ENCODE results near the gene LAMC1. TPM values are rescaled to one million over a fixed set of nuclear protein-coding genes. Genes with fewer than 3 reads are reported as not detected.
A peak's percentile ranks its signal among the peaks of the same experiment; 100 is the strongest.
"Not testable (repeated sequence)": the region's sequence is repeated elsewhere in the genome, so short reads cannot be mapped to it uniquely, and the experiment has no call there.

The LAMC1 gene
- total and polyA plus RNA-seq, 2 donors (not counting 1 experiment from before 2014, with no cell fraction given) = 11.5 to 34.0 TPM

- ChIA-PET POLR2A (no interaction called here), CTCF (interaction anchor here (1.0 to 2.0 kb wide), 4 partner anchors 24 to 111 kb away, joined by 3 to 11 read pairs (median 4); no protein-coding TSS in a partner anchor)
- peak overlapping the region; percentile 45 for H3K4me2 ChIP-seq (replicated peaks; ENCODE audit: low read depth, low read length, poor library complexity, severe bottlenecking)
- H3K9ac ChIP-seq (ENCODE audit: low read length) = peak overlapping the region; percentile 27
- WGBS (ENCODE audit: insufficient coverage) = 23% methylated on average over 2 of the region's 3 CpGs
- H4K20me1 ChIP-seq (ENCODE audit: control insufficient read depth, insufficient read depth, low read length, poor library complexity, severe bottlenecking) = peaks cover 44% of the 10 kb centered on the region
- intact Hi-C loops (cut with micrococcal nuclease) = loop anchor here (1.0 to 5.0 kb wide), 2 partner anchors 49 to 109 kb away; partner anchors contain the start of gene LAMC1
- H3K9me3 ChIP-seq (ENCODE audit: control extremely low read depth in 1 of 3, control insufficient read depth in 2 of 3, insufficient read depth in 1 of 3, low read length in 2 of 3) = no peaks in the 10 kb centered on the region
- peak overlapping the region in 1 of 5 experiments; percentile 11 for H3K4me3 ChIP-seq (ENCODE audit: control extremely low read depth in 1 of 5, extremely low read depth in 1 of 5, insufficient read depth in 1 of 5, low read depth in 2 of 5, low read length in 4 of 5)
- peaks cover 36% of the 10 kb centered on the region for H3K4me1 Mint-ChIP-seq
- H3K27me3 ChIP-seq (replicated peaks in 1 of 4; ENCODE audit: control extremely low read depth in 1 of 4, control insufficient read depth in 3 of 4, insufficient read depth in 4 of 4, low read length in 3 of 4) = peaks cover 0 to 3% (median 0%) of the 10 kb centered on the region in 4 experiments
- peak; percentile 70 for ATAC-seq (ENCODE audit: low read depth)
- peak overlapping the region; percentile 55 for H3K4me3 Mint-ChIP-seq
- H3K9me3 Mint-ChIP-seq (ENCODE audit: insufficient read depth) = peaks cover 3% of the 10 kb centered on the region
- peak; percentile 37 for DNase-seq
- peaks cover 21 to 22% of the 10 kb centered on the region in 2 donors for H3K4me1 ChIP-seq (ENCODE audit: control insufficient read depth in 2 of 2, insufficient read depth in 2 of 2, low read length in 2 of 2)
- no peak overlapping the region for H2AFZ ChIP-seq (ENCODE audit: insufficient read depth, low read depth, low read length, poor library complexity, severe bottlenecking)
- peaks cover 37% of the 10 kb centered on the region for H3K79me2 ChIP-seq (ENCODE audit: control insufficient read depth, insufficient read depth, low read length)
- no peak overlapping the region for H3K27ac ChIP-seq (ENCODE audit: low read length in 2 of 2)
- TF ChIP-seq CTCF (IDR thresholded peaks at IDR 0.05) (no peak), EZH2 (IDR thresholded peaks at IDR 0.05; ENCODE audit: borderline replicate concordance, insufficient read depth, low read depth, low read length, poor library complexity, severe bottlenecking) (no peak)
- H3K27ac Mint-ChIP-seq = peak overlapping the region; percentile 64
- H3K27me3 Mint-ChIP-seq = peaks cover 6% of the 10 kb centered on the region
- H3K36me3 ChIP-seq (replicated peaks in 1 of 2; ENCODE audit: control extremely low read depth in 1 of 2, control insufficient read depth in 1 of 2, extremely low read depth in 1 of 2, insufficient read depth in 2 of 2, low read length in 1 of 2) = no peaks in the 10 kb centered on the region
Observed at GRCh38 chr1:183070923-183071618, 47.9 kb downstream of the LAMC1 start.

- CTCF ChIA-PET = interaction anchor here (1.4 to 2.0 kb wide), 2 partner anchors 48 to 110 kb away, joined by 3 to 11 read pairs; no protein-coding TSS in a partner anchor
- H2AFZ ChIP-seq (ENCODE audit: insufficient read depth, low read depth, low read length, poor library complexity, severe bottlenecking); H3K9me3 ChIP-seq (ENCODE audit: control extremely low read depth in 1 of 3, control insufficient read depth in 2 of 3, insufficient read depth in 1 of 3, low read length in 2 of 3); DNase-seq; ATAC-seq (ENCODE audit: low read depth); H3K9ac ChIP-seq (ENCODE audit: low read length); H3K27me3 ChIP-seq (replicated peaks in 1 of 4; ENCODE audit: control extremely low read depth in 1 of 4, control insufficient read depth in 3 of 4, insufficient read depth in 4 of 4, low read length in 3 of 4); H3K27ac Mint-ChIP-seq; H3K4me3 ChIP-seq (ENCODE audit: control extremely low read depth in 1 of 5, extremely low read depth in 1 of 5, insufficient read depth in 1 of 5, low read depth in 2 of 5, low read length in 4 of 5); H3K4me2 ChIP-seq (replicated peaks; ENCODE audit: low read depth, low read length, poor library complexity, severe bottlenecking); H3K4me3 Mint-ChIP-seq; H3K36me3 ChIP-seq (replicated peaks in 1 of 2; ENCODE audit: control extremely low read depth in 1 of 2, control insufficient read depth in 1 of 2, extremely low read depth in 1 of 2, insufficient read depth in 2 of 2, low read length in 1 of 2); H3K9me3 Mint-ChIP-seq (ENCODE audit: insufficient read depth); POLR2A ChIA-PET; H3K27ac ChIP-seq (ENCODE audit: low read length in 2 of 2): not testable (repeated sequence)
- 92% methylated on average over 5 of the region's 7 CpGs for WGBS (ENCODE audit: insufficient coverage)
- peaks cover 50% of the 10 kb centered on the region for H3K79me2 ChIP-seq (ENCODE audit: control insufficient read depth, insufficient read depth, low read length)
- Mint-ChIP-seq H3K27me3 (peaks cover 11% of the 10 kb centered on the region), H3K4me1 (peaks cover 41% of the 10 kb centered on the region)
- intact Hi-C loops (cut with micrococcal nuclease) = loop anchor here (5.0 kb wide), 1 partner anchor 50 kb away; the partner anchor contains the start of gene LAMC1
- H3K4me1 ChIP-seq (ENCODE audit: control insufficient read depth in 2 of 2, insufficient read depth in 2 of 2, low read length in 2 of 2) = peaks cover 21 to 22% of the 10 kb centered on the region in 2 donors
- peaks cover 53% of the 10 kb centered on the region for H4K20me1 ChIP-seq (ENCODE audit: control insufficient read depth, insufficient read depth, low read length, poor library complexity, severe bottlenecking)
Observed at GRCh38 chr1:183072595-183072994, 49.4 kb downstream of the LAMC1 start.

Measured in B cell (primary cell).